WTC11 (cell line): Measurements from ENCODE around the gene ITLN1. TPM values are rescaled to one million over a fixed set of nuclear protein-coding genes. Genes with fewer than 3 reads are reported as not detected.

Source experiments
- ATAC-seq: fragments of 200-7000 bp; cut with Tn5 transposase; 2 replicates; pipeline ENCODE4 v1.10.0; 2021; ENCODE audit warnings: mild to moderate bottlenecking, moderate library complexity
- CTCF ChIA-PET: fragments of 300-600 bp; sonication (Branson Sonifier 250); formaldehyde crosslinking; loops from one replicate; lab custom pipeline; 2021; ENCODE audit warnings: antibody characterized with exemption; lab: Charles Lee
- POLR2A ChIA-PET: fragments of 350-600 bp; sonication (Branson Sonifier 250); formaldehyde crosslinking; loops from one replicate; lab custom pipeline; 2021; ENCODE audit warnings: antibody characterized with exemption; lab: Charles Lee
- DNase-seq: peaks from one replicate; pipeline ENCODE4 v3.0.0; 2021; ENCODE audit warnings: low spot score
- H3K27ac Mint-ChIP-seq: 2 replicates; pipeline ENCODE4 v1.8.0; 2021; ENCODE audit warnings: mixed read lengths
- H3K27me3 Mint-ChIP-seq: 2 replicates; pipeline ENCODE4 v1.8.0; 2021; ENCODE audit warnings: low read depth, mild to moderate bottlenecking, moderate library complexity, mixed read lengths
- H3K36me3 Mint-ChIP-seq: 2 replicates; pipeline ENCODE4 v1.8.0; 2021; ENCODE audit warnings: mixed read lengths
- H3K4me1 Mint-ChIP-seq: 2 replicates; pipeline ENCODE4 v1.8.0; 2022; ENCODE audit warnings: mixed read lengths
- H3K4me3 Mint-ChIP-seq: 2 replicates; pipeline ENCODE4 v1.8.0; 2021; ENCODE audit warnings: mild to moderate bottlenecking, moderate library complexity, mixed read lengths
- H3K9me3 Mint-ChIP-seq: 2 replicates; pipeline ENCODE4 v1.8.0; 2021; ENCODE audit warnings: mixed read lengths
- ATF1 ChIP-seq: sonication (generic); formaldehyde crosslinking; IDR thresholded peaks from 2 replicates; pipeline ENCODE4 v1.8.1; 2023; ENCODE audit warnings: mild to moderate bottlenecking, moderate library complexity, missing genetic modification reagents
- CREM ChIP-seq: sonication (generic); formaldehyde crosslinking; IDR thresholded peaks from 2 replicates; pipeline ENCODE4 v1.8.1; 2022; ENCODE audit warnings: mild to moderate bottlenecking, missing genetic modification reagents, moderate library complexity
- ESRRA ChIP-seq: sonication (generic); formaldehyde crosslinking; IDR thresholded peaks from 2 replicates; pipeline ENCODE4 v1.8.1; 2022; ENCODE audit warnings: mild to moderate bottlenecking, missing genetic modification reagents, borderline replicate concordance
- IRF2 ChIP-seq: sonication (generic); formaldehyde crosslinking; IDR thresholded peaks from 2 replicates; pipeline ENCODE4 v1.8.0; 2022; ENCODE audit warnings: low read depth, missing genetic modification reagents, borderline replicate concordance
- MYBL2 ChIP-seq: sonication (generic); formaldehyde crosslinking; IDR thresholded peaks from 2 replicates; pipeline ENCODE4 v1.8.1; 2023; ENCODE audit warnings: mild to moderate bottlenecking, moderate library complexity, missing genetic modification reagents
- OVOL2 ChIP-seq: fragments of 250-450 bp; sonication (Bioruptor Pico); IDR thresholded peaks from 2 replicates; pipeline ENCODE4 v1.9.0; 2021; ENCODE audit warnings: mild to moderate bottlenecking, borderline replicate concordance
- SMAD4 ChIP-seq: sonication (generic); formaldehyde crosslinking; IDR thresholded peaks from 2 replicates; pipeline ENCODE4 v1.8.0; 2022; ENCODE audit warnings: mild to moderate bottlenecking, missing genetic modification reagents
- ZNF138 ChIP-seq: sonication (generic); formaldehyde crosslinking; conservative IDR thresholded peaks from 2 replicates; pipeline ENCODE4 v1.8.1; 2022; ENCODE audit warnings: mild to moderate bottlenecking, moderate library complexity, missing genetic modification reagents
- ZNF396 ChIP-seq: fragments of 250-450 bp; sonication (Bioruptor Pico); IDR thresholded peaks from 2 replicates; pipeline ENCODE4 v1.8.0; 2021; ENCODE audit warnings: mild to moderate bottlenecking, moderate library complexity, borderline replicate concordance
- total RNA-seq: library from RNA; stranded (reverse); gene quantifications from 3 replicates; pipeline ENCODE4 v1.2.3, GENCODE V29; 2021
- TF ChIP-seq, protein P1 (sequence below): sonication (generic); formaldehyde crosslinking; IDR thresholded peaks from 2 replicates; pipeline ENCODE4 v1.8.1; 2023; ENCODE audit warnings: mild to moderate bottlenecking, missing genetic modification reagents
- TF ChIP-seq, protein P2 (sequence below): sonication (generic); formaldehyde crosslinking; IDR thresholded peaks from 2 replicates; pipeline ENCODE4 v1.8.1; 2022; ENCODE audit warnings: low read depth, mild to moderate bottlenecking, moderate library complexity, missing genetic modification reagents, borderline replicate concordance
- TF ChIP-seq, protein P3 (sequence below): fragments of 200-600 bp; IDR thresholded peaks from 2 replicates; pipeline ENCODE4 v1.8.0; 2022; ENCODE audit warnings: antibody characterized with exemption
- TF ChIP-seq, protein P4 (sequence below): sonication (generic); formaldehyde crosslinking; IDR thresholded peaks from 2 replicates; pipeline ENCODE4 v1.8.0; 2023; ENCODE audit warnings: missing genetic modification reagents
- TF ChIP-seq, protein P5 (sequence below): sonication (generic); formaldehyde crosslinking; IDR thresholded peaks from 2 replicates; pipeline ENCODE4 v1.8.0; 2022; ENCODE audit warnings: mild to moderate bottlenecking, missing genetic modification reagents
- TF ChIP-seq, protein P6 (sequence below): sonication (generic); formaldehyde crosslinking; IDR thresholded peaks from 2 replicates; pipeline ENCODE4 v1.8.1; 2022; ENCODE audit warnings: low read depth, missing genetic modification reagents, borderline replicate concordance
- TF ChIP-seq, protein P7 (sequence below): sonication (generic); formaldehyde crosslinking; IDR thresholded peaks from 2 replicates; pipeline ENCODE4 v1.8.0; 2022; ENCODE audit warnings: missing genetic modification reagents
- TF ChIP-seq, protein P8 (sequence below): sonication (generic); formaldehyde crosslinking; IDR thresholded peaks from 2 replicates; pipeline ENCODE4 v1.8.1; 2023; ENCODE audit warnings: mild to moderate bottlenecking, missing genetic modification reagents
- TF ChIP-seq, protein P9 (sequence below): sonication (generic); formaldehyde crosslinking; IDR thresholded peaks from 2 replicates; pipeline ENCODE4 v1.8.1; 2022; ENCODE audit warnings: mild to moderate bottlenecking, moderate library complexity, missing genetic modification reagents

The ITLN1 gene
- total RNA-seq, 1 experiment from 2014 or later: not detected

DNA sequence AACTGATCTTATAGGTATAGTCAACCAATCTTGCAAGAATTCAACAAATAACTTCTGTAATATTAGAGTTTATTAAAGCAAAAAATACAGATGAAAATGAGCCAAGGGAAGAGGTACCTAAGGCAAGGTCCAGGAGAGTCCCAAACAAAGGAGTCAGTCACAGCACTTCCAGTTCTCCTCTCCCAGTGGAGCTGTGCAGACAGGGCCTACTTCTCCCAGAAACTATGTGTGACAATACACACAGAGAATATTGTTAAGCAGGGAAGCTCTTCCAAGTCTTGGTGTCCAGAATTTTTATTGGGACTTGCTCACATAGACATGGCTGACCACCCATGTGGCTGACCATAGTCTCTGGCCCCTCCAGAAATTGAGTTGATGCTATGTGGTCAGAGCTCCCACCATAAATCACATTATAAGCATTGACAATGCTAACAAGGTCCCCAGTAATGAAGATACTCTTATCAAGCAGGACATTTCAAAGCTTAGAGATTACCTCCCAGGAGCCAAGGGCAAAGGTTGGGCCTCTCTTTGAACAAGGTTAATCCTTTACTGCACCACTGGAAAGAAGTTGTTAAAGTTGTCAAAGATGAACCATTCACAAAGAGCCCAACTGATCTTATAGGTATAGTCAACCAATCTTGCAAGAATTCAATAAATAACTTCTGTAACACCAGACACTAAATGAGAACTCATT lies 18.8 kb downstream of the ITLN1 start:
- no peaks in the 10 kb centered on the region for H3K27me3 Mint-ChIP-seq
- no peaks in the 10 kb centered on the region for H3K9me3 Mint-ChIP-seq
- H3K27ac Mint-ChIP-seq: no peak overlapping the region
- H3K4me1 Mint-ChIP-seq: peaks cover 9% of the 10 kb centered on the region
- no peak overlapping the region for H3K4me3 Mint-ChIP-seq
- ChIA-PET CTCF (interaction anchor here (1.1 kb wide), 1 partner anchor 11 kb away, joined by 3 read pairs; no protein-coding TSS in a partner anchor), POLR2A (no interaction called here)
- ATAC-seq: no peak
- H3K36me3 Mint-ChIP-seq: no peaks in the 10 kb centered on the region
- TF ChIP-seq, protein P1, sequence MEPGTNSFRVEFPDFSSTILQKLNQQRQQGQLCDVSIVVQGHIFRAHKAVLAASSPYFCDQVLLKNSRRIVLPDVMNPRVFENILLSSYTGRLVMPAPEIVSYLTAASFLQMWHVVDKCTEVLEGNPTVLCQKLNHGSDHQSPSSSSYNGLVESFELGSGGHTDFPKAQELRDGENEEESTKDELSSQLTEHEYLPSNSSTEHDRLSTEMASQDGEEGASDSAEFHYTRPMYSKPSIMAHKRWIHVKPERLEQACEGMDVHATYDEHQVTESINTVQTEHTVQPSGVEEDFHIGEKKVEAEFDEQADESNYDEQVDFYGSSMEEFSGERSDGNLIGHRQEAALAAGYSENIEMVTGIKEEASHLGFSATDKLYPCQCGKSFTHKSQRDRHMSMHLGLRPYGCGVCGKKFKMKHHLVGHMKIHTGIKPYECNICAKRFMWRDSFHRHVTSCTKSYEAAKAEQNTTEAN (CRISPR knock-in tag): no peak
- DNase-seq: no peak

DNA sequence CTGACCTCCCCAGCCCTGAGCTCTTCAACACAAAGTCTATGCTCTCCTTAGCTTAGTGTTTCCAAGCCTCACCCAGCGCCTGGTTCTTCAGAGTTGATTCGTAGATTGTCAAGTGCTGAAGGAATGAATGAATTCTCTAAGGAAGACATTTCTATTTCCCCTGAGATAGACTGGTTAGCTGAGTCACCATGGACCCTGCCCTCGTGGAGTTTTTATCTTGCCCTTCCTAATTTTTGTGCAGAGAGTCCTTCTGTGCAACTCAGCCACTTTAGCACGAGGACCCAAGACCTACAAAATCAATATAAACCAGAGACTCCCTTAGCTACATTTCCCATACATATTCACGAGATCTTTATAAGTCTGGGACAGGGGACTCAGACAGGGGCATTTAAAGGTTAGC lies 19.6 kb downstream of the ITLN1 start:
- Mint-ChIP-seq H3K4me1 (peaks cover 7% of the 10 kb centered on the region), H3K36me3 (no peaks in the 10 kb centered on the region), H3K9me3 (no peaks in the 10 kb centered on the region), H3K4me3 (no peak overlapping the region), H3K27ac (no peak overlapping the region), H3K27me3 (no peaks in the 10 kb centered on the region)
- CTCF ChIA-PET: interaction anchor here (1.5 kb wide), 1 partner anchor 89 kb away, joined by 8 read pairs; the partner anchor contains the start of gene ITLN2
- POLR2A ChIA-PET: no interaction called here
- DNase-seq (no peak), ATAC-seq (no peak)
- TF ChIP-seq, protein P2, sequence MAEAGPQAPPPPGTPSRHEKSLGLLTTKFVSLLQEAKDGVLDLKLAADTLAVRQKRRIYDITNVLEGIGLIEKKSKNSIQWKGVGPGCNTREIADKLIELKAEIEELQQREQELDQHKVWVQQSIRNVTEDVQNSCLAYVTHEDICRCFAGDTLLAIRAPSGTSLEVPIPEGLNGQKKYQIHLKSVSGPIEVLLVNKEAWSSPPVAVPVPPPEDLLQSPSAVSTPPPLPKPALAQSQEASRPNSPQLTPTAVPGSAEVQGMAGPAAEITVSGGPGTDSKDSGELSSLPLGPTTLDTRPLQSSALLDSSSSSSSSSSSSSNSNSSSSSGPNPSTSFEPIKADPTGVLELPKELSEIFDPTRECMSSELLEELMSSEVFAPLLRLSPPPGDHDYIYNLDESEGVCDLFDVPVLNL: no peak
- no peak for TF ChIP-seq ATF1 (CRISPR knock-in tag)
- TF ChIP-seq, protein P3, sequence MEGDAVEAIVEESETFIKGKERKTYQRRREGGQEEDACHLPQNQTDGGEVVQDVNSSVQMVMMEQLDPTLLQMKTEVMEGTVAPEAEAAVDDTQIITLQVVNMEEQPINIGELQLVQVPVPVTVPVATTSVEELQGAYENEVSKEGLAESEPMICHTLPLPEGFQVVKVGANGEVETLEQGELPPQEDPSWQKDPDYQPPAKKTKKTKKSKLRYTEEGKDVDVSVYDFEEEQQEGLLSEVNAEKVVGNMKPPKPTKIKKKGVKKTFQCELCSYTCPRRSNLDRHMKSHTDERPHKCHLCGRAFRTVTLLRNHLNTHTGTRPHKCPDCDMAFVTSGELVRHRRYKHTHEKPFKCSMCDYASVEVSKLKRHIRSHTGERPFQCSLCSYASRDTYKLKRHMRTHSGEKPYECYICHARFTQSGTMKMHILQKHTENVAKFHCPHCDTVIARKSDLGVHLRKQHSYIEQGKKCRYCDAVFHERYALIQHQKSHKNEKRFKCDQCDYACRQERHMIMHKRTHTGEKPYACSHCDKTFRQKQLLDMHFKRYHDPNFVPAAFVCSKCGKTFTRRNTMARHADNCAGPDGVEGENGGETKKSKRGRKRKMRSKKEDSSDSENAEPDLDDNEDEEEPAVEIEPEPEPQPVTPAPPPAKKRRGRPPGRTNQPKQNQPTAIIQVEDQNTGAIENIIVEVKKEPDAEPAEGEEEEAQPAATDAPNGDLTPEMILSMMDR: no peak
- TF ChIP-seq ZNF138 (CRISPR knock-in tag): no peak
- no peak for TF ChIP-seq MYBL2 (CRISPR knock-in tag)
- TF ChIP-seq ESRRA: no peak
- TF ChIP-seq IRF2 (CRISPR knock-in tag): no peak
- TF ChIP-seq, protein P4, sequence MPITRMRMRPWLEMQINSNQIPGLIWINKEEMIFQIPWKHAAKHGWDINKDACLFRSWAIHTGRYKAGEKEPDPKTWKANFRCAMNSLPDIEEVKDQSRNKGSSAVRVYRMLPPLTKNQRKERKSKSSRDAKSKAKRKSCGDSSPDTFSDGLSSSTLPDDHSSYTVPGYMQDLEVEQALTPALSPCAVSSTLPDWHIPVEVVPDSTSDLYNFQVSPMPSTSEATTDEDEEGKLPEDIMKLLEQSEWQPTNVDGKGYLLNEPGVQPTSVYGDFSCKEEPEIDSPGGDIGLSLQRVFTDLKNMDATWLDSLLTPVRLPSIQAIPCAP (CRISPR knock-in tag): no peak
- TF ChIP-seq SMAD4 (CRISPR knock-in tag): no peak
- TF ChIP-seq OVOL2: no peak
- TF ChIP-seq, protein P5, sequence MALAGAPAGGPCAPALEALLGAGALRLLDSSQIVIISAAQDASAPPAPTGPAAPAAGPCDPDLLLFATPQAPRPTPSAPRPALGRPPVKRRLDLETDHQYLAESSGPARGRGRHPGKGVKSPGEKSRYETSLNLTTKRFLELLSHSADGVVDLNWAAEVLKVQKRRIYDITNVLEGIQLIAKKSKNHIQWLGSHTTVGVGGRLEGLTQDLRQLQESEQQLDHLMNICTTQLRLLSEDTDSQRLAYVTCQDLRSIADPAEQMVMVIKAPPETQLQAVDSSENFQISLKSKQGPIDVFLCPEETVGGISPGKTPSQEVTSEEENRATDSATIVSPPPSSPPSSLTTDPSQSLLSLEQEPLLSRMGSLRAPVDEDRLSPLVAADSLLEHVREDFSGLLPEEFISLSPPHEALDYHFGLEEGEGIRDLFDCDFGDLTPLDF (CRISPR knock-in tag): no peak
- TF ChIP-seq, protein P6, sequence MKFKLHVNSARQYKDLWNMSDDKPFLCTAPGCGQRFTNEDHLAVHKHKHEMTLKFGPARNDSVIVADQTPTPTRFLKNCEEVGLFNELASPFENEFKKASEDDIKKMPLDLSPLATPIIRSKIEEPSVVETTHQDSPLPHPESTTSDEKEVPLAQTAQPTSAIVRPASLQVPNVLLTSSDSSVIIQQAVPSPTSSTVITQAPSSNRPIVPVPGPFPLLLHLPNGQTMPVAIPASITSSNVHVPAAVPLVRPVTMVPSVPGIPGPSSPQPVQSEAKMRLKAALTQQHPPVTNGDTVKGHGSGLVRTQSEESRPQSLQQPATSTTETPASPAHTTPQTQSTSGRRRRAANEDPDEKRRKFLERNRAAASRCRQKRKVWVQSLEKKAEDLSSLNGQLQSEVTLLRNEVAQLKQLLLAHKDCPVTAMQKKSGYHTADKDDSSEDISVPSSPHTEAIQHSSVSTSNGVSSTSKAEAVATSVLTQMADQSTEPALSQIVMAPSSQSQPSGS (CRISPR knock-in tag): no peak
- TF ChIP-seq, protein P7, sequence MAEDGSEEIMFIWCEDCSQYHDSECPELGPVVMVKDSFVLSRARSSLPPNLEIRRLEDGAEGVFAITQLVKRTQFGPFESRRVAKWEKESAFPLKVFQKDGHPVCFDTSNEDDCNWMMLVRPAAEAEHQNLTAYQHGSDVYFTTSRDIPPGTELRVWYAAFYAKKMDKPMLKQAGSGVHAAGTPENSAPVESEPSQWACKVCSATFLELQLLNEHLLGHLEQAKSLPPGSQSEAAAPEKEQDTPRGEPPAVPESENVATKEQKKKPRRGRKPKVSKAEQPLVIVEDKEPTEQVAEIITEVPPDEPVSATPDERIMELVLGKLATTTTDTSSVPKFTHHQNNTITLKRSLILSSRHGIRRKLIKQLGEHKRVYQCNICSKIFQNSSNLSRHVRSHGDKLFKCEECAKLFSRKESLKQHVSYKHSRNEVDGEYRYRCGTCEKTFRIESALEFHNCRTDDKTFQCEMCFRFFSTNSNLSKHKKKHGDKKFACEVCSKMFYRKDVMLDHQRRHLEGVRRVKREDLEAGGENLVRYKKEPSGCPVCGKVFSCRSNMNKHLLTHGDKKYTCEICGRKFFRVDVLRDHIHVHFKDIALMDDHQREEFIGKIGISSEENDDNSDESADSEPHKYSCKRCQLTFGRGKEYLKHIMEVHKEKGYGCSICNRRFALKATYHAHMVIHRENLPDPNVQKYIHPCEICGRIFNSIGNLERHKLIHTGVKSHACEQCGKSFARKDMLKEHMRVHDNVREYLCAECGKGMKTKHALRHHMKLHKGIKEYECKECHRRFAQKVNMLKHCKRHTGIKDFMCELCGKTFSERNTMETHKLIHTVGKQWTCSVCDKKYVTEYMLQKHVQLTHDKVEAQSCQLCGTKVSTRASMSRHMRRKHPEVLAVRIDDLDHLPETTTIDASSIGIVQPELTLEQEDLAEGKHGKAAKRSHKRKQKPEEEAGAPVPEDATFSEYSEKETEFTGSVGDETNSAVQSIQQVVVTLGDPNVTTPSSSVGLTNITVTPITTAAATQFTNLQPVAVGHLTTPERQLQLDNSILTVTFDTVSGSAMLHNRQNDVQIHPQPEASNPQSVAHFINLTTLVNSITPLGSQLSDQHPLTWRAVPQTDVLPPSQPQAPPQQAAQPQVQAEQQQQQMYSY (CRISPR knock-in tag): no peak
- TF ChIP-seq, protein P8, sequence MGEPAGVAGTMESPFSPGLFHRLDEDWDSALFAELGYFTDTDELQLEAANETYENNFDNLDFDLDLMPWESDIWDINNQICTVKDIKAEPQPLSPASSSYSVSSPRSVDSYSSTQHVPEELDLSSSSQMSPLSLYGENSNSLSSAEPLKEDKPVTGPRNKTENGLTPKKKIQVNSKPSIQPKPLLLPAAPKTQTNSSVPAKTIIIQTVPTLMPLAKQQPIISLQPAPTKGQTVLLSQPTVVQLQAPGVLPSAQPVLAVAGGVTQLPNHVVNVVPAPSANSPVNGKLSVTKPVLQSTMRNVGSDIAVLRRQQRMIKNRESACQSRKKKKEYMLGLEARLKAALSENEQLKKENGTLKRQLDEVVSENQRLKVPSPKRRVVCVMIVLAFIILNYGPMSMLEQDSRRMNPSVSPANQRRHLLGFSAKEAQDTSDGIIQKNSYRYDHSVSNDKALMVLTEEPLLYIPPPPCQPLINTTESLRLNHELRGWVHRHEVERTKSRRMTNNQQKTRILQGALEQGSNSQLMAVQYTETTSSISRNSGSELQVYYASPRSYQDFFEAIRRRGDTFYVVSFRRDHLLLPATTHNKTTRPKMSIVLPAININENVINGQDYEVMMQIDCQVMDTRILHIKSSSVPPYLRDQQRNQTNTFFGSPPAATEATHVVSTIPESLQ (CRISPR knock-in tag): no peak
- no peak for TF ChIP-seq CREM (CRISPR knock-in tag)
- TF ChIP-seq ZNF396 (CRISPR knock-in tag): no peak
- TF ChIP-seq, protein P9, sequence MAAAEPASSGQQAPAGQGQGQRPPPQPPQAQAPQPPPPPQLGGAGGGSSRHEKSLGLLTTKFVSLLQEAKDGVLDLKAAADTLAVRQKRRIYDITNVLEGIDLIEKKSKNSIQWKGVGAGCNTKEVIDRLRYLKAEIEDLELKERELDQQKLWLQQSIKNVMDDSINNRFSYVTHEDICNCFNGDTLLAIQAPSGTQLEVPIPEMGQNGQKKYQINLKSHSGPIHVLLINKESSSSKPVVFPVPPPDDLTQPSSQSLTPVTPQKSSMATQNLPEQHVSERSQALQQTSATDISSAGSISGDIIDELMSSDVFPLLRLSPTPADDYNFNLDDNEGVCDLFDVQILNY: no peak
